ENCODE measurements around the gene FBXO42. TPM values are rescaled to one million over a fixed set of nuclear protein-coding genes. Genes with fewer than 3 reads are reported as not detected.
A peak's percentile ranks its signal among the peaks of the same experiment; 100 is the strongest.

FBXO42 gene
- polyA plus RNA-seq (2012; ENCODE audit: insufficient read depth, insufficient read length, low read depth) = 11.8 TPM

GRCh38 chr1:16351994-16352841 lies at the start of gene FBXO42:
FBXO42 (minus strand) TSS chr1:16352480; CDS start chr1:16315418, 37,062 bp downstream.
- no peaks in the 10 kb centered on the region for H3K27me3 ChIP-seq
- H3K4me3 ChIP-seq (ENCODE audit: low read depth, low read length) = peak within 1 kb of the TSS; percentile 85
- peaks cover 4% of the 10 kb centered on the region; the same call in 1 of the 2 replicates for H3K4me1 ChIP-seq
- 0 out of 2 replicates have a peak, but pooled peaks have one; percentile 9 for TF ChIP-seq CTCF (IDR thresholded peaks at IDR 0.05; ENCODE audit: low read depth, low read length)
- DNase-seq = peak; percentile 88
- H3K9me3 ChIP-seq = no peaks in the 10 kb centered on the region
- no peaks in the 10 kb centered on the region for H3K36me3 ChIP-seq

- no peaks in the 10 kb centered on the region for H3K9me3 ChIP-seq
- peaks cover 6% of the 10 kb centered on the region; the same call in 1 of the 2 replicates for H3K36me3 ChIP-seq
- TF ChIP-seq CTCF (IDR thresholded peaks at IDR 0.05; ENCODE audit: low read depth, low read length) = no peak
- H3K4me3 ChIP-seq (ENCODE audit: low read depth, low read length) = no peak overlapping the region
- no peaks in the 10 kb centered on the region for H3K4me1 ChIP-seq
- no peaks in the 10 kb centered on the region for H3K27me3 ChIP-seq
- DNase-seq = no peak
Measured at GRCh38 chr1:16398371-16398953, 46.2 kb upstream of the FBXO42 start.

- no peaks in the 10 kb centered on the region for H3K4me1 ChIP-seq
- no peak for TF ChIP-seq CTCF (IDR thresholded peaks at IDR 0.05; ENCODE audit: low read depth, low read length)
- H3K36me3 ChIP-seq = peaks cover 6% of the 10 kb centered on the region; the same call in 1 of the 2 replicates
- no peak overlapping the region for H3K4me3 ChIP-seq (ENCODE audit: low read depth, low read length)
- H3K27me3 ChIP-seq = no peaks in the 10 kb centered on the region
- DNase-seq = no peak
- no peaks in the 10 kb centered on the region for H3K9me3 ChIP-seq
Measured at GRCh38 chr1:16397120-16397519, 44.8 kb upstream of the FBXO42 start.

- H3K9me3 ChIP-seq = no peaks in the 10 kb centered on the region
- H3K4me3 ChIP-seq (ENCODE audit: low read depth, low read length) = no peak overlapping the region
- no peaks in the 10 kb centered on the region for H3K4me1 ChIP-seq
- no peak for TF ChIP-seq CTCF (IDR thresholded peaks at IDR 0.05; ENCODE audit: low read depth, low read length)
- peaks cover 6% of the 10 kb centered on the region; the same call in 1 of the 2 replicates for H3K36me3 ChIP-seq
- no peaks in the 10 kb centered on the region for H3K27me3 ChIP-seq
- DNase-seq = no peak
Measured at GRCh38 chr1:16396591-16396990, 44.3 kb upstream of the FBXO42 start.

- DNase-seq = no peak
- no peak for TF ChIP-seq CTCF (IDR thresholded peaks at IDR 0.05; ENCODE audit: low read depth, low read length)
- Histone ChIP-seq H3K4me1 (no peaks in the 10 kb centered on the region), H3K27me3 (no peaks in the 10 kb centered on the region), H3K36me3 (peaks cover 6% of the 10 kb centered on the region; the same call in 1 of the 2 replicates), H3K4me3 (ENCODE audit: low read depth, low read length) (no peak overlapping the region), H3K9me3 (no peaks in the 10 kb centered on the region)
Measured at GRCh38 chr1:16394977-16395376, 42.7 kb upstream of the FBXO42 start.

All from BE2C (cell line).